Upper lobe of right lung (tissue), 1 donor: ENCODE measurements around the gene GALNT16. TPM values are rescaled to one million over a fixed set of nuclear protein-coding genes. Genes with fewer than 3 reads are reported as not detected.

Source experiments
- ATAC-seq: fragments of 200-7000 bp; cut with Tn5 transposase; one replicate; pipeline ENCODE4 v1.9.1; 2020; ENCODE audit warnings: mild to moderate bottlenecking, moderate library complexity
- DNase-seq: peaks from one replicate; pipeline ENCODE4 v3.0.0-alpha.2; 2020
- H3K27ac ChIP-seq: fragments of 200-600 bp; one replicate; pipeline ENCODE4 v1.8.0; 2022
- H3K27me3 ChIP-seq: fragments of 200-600 bp; one replicate; pipeline ENCODE4 v1.8.0; 2022; ENCODE audit warnings: mild to moderate bottlenecking
- H3K36me3 ChIP-seq: fragments of 200-600 bp; one replicate; pipeline ENCODE4 v1.8.0; 2022
- H3K4me1 ChIP-seq: fragments of 200-600 bp; one replicate; pipeline ENCODE4 v1.8.0; 2022
- H3K4me3 ChIP-seq: fragments of 200-600 bp; one replicate; pipeline ENCODE4 v1.8.0; 2022; ENCODE audit warnings: mild to moderate bottlenecking
- H3K9me3 ChIP-seq: fragments of 200-600 bp; one replicate; pipeline ENCODE4 v1.8.0; 2022
- CTCF ChIP-seq: fragments of 200-600 bp; IDR thresholded peaks from one replicate; pipeline ENCODE4 v1.8.0; 2022; ENCODE audit warnings: antibody characterized with exemption
- intact Hi-C: fragments of 100-400 bp; cut with DNase I; formaldehyde crosslinking; loops from one replicate; pipeline ENCODE4 v1.11.0; 2022
- total RNA-seq: library from RNA; stranded (reverse); fragmentation: NEBNext Ultra II Directional; extraction: Animal tissue kit (Norgen Biotek cat#: 25700); gene quantifications from one replicate; pipeline ENCODE4 v1.2.1, GENCODE V29; 2021
- donor health status: DM: no; HTN: yes; CAD: no; lungs with severe emphysema.

The GALNT16 gene
- total RNA-seq, 1 donor from 2014 or later, result 3.0 TPM

DNA sequence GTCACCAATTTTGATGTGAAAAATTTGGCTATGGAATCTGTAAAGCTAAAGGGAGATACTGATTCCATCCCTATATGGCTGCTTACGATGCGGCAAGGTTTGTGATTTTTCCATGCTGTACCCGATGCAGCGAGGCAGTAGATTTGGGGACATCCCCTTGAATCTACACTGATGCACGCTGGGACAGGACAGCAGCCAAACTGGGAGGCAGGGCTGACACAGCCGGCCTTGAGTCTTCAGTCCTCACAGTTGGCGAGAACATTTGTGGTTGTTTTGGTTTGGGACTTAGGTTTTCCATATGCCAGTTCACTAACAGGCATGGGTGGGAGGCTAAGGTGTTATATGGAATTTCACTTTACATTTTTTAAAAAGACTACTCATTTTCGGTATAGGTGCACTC, 3.8 kb downstream of the GALNT16 start:
- no peak for ATAC-seq
- Histone ChIP-seq H3K27me3 (peaks cover 39% of the 10 kb centered on the region), H3K27ac (no peak overlapping the region), H3K9me3 (no peaks in the 10 kb centered on the region), H3K4me1 (peaks cover 21% of the 10 kb centered on the region), H3K36me3 (no peaks in the 10 kb centered on the region), H3K4me3 (no peak overlapping the region)
- DNase-seq, result no peak
- intact Hi-C loops, result no loop called here
- no peak for TF ChIP-seq CTCF

GRCh38 chr14:69266572-69267345, 6.8 kb downstream of the GALNT16 start:
- Histone ChIP-seq H3K4me3 (no peak overlapping the region), H3K27me3 (peaks cover 20% of the 10 kb centered on the region), H3K36me3 (no peaks in the 10 kb centered on the region), H3K4me1 (peaks cover 4% of the 10 kb centered on the region), H3K9me3 (no peaks in the 10 kb centered on the region), H3K27ac (no peak overlapping the region)
- ATAC-seq (no peak), DNase-seq (no peak)
- intact Hi-C loops, result no loop called here
- no peak for TF ChIP-seq CTCF

DNA sequence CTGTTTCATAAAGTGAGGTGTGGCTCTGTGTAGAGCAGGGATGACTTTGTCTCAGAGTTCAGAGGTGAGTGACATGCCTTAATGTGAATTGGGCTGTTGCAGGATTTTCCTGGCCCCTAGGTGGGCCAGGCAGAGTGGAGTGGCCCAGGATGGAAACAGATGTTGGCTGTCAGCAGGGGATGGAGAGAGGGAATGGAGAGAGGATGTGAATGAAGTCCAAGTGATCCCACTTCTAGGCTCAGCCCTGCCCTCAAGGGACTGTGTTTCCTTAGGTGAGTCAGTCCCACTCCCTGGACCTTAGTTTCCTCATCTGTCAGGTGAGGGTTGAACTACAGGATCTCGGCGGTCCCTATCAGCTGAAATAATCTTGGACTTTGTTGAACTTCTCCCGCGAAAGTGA, 7.5 kb downstream of the GALNT16 start:
- H3K9me3 ChIP-seq, result no peaks in the 10 kb centered on the region
- intact Hi-C loops, result no loop called here
- peaks cover 3% of the 10 kb centered on the region for H3K4me1 ChIP-seq
- H3K27ac ChIP-seq, result no peak overlapping the region
- DNase-seq, result no peak
- TF ChIP-seq CTCF, result no peak
- H3K36me3 ChIP-seq, result no peaks in the 10 kb centered on the region
- no peak for ATAC-seq
- H3K4me3 ChIP-seq, result no peak overlapping the region
- H3K27me3 ChIP-seq, result peaks cover 20% of the 10 kb centered on the region

GRCh38 chr14:69268223-69268622, 8.3 kb downstream of the GALNT16 start:
- intact Hi-C loops, result no loop called here
- no peaks in the 10 kb centered on the region for H3K9me3 ChIP-seq
- peaks cover 14% of the 10 kb centered on the region for H3K27me3 ChIP-seq
- DNase-seq (no peak), ATAC-seq (no peak)
- no peaks in the 10 kb centered on the region for H3K36me3 ChIP-seq
- H3K27ac ChIP-seq, result no peak overlapping the region
- H3K4me1 ChIP-seq, result peaks cover 3% of the 10 kb centered on the region
- TF ChIP-seq CTCF, result no peak
- H3K4me3 ChIP-seq, result no peak overlapping the region

GRCh38 chr14:69268763-69269162, 8.8 kb downstream of the GALNT16 start:
- no peaks in the 10 kb centered on the region for H3K9me3 ChIP-seq
- no peak overlapping the region for H3K27ac ChIP-seq
- H3K36me3 ChIP-seq, result no peaks in the 10 kb centered on the region
- no peak for ATAC-seq
- DNase-seq, result no peak
- peaks cover 3% of the 10 kb centered on the region for H3K4me1 ChIP-seq
- no peak for TF ChIP-seq CTCF
- intact Hi-C loops, result no loop called here
- H3K4me3 ChIP-seq, result no peak overlapping the region
- peaks cover 9% of the 10 kb centered on the region for H3K27me3 ChIP-seq

- Histone ChIP-seq H3K9me3 (no peaks in the 10 kb centered on the region), H3K27ac (no peak overlapping the region), H3K4me3 (no peak overlapping the region), H3K36me3 (no peaks in the 10 kb centered on the region), H3K27me3 (peaks cover 4% of the 10 kb centered on the region), H3K4me1 (peaks cover 3% of the 10 kb centered on the region)
- intact Hi-C loops, result no loop called here
- no peak for ATAC-seq
- TF ChIP-seq CTCF, result no peak
- no peak for DNase-seq
Observed at GRCh38 chr14:69269381-69269780, 9.4 kb downstream of the GALNT16 start.
